ENCODE data around the gene INSM2.

INSM2 gene

DNA sequence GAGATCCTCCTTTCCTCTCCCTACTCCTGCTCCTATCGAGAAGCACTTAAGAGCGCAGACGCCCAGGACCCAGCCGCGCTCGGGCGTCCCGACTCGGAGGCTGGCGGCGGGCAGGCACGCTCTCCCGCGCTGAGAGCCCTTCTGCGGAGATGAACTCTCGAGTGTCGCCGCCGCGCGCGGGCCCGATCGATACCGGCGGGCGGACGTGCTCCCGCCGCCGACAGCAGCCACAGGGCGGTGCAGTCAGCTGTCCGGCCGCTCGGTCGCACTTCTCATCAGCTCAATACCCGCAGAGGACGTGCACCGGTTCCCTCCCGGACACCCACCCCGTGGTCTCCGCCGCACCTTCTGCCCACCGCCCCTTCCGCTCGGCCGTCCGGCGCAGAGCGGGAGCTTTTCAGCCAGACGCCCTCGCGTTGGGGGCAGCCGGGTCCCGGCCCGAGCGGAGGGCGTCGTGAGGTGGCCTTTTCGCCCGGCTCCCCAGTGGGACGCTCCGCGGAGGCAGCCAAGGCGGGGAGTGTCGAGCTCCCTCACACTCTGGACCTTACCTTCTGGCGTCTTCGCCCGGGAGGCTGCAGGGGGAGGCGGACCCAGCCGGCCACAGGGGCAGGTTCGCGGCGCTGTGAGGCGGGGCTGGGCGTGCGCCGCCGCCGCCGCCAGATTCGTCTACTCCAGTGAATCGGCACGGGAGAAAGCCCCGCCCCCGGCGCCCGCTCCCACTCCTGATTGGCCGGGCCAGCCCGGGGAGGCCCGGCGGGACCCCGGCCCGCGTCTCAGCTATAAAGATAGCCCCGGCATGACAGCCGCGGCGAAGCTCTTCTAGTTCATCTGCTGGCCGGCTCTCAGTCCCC lies at the start of gene INSM2:
INSM2 (plus strand) TSS at position 808 of the 851 bp plus-strand sequence. CDS start 89 bp downstream, outside the sequence.
- DNase-seq (ENCODE audit: low read depth in 1 of 2, low spot score in 1 of 2) = peak in 1 of 2 donors; percentile 32

- no peak for DNase-seq (ENCODE audit: low read depth in 1 of 2, low spot score in 1 of 2)
Measured at GRCh38 chr14:35492569-35493014, 41.4 kb upstream of the INSM2 start.

DNA sequence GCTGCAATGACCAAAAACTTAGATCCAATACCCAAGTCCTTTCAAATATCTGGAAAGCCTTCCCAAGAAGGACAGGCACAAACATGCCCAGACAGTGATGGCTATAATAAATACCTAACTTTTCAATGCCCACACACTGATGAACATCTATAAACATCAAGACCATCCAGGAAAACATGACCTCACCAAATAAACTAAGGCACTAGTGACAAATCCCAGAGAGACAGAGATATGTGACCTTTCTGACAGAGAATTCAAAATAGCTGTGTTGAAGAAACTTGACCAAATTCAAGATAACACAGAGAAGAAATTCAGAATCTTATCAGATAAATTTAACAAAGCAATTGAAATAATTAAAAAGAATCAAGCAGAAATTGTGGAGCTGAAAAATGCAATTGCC lies 38.7 kb upstream of the INSM2 start:
- no peak for DNase-seq (ENCODE audit: low read depth in 1 of 2, low spot score in 1 of 2)

GRCh38 chr14:35499180-35499579 lies 34.8 kb upstream of the INSM2 start:
- no peak for DNase-seq (ENCODE audit: low read depth in 1 of 2, low spot score in 1 of 2)

- DNase-seq (ENCODE audit: low read depth in 1 of 2, low spot score in 1 of 2) = no peak
Measured at GRCh38 chr14:35503646-35504045, 30.3 kb upstream of the INSM2 start.

DNA sequence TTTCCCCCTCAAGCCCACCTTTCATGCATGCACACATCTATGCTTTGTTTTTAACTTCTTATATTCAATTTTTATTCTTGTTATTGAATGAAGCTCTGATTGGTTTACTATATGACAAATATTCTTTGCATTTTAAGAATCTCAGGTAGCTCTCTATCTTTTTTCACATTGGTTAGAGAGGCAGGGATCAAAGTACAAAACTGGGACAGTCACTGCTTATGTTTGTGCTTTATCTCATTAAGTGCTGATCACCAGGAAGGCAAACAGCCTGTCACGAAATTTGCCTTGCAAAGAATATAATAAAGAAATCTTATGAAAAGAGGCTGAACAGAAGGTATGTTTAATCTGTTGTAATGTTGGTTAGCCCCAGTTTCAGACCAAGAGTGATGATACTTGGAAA lies 29.7 kb upstream of the INSM2 start:
- DNase-seq (ENCODE audit: low read depth in 1 of 2, low spot score in 1 of 2) = no peak

DNA sequence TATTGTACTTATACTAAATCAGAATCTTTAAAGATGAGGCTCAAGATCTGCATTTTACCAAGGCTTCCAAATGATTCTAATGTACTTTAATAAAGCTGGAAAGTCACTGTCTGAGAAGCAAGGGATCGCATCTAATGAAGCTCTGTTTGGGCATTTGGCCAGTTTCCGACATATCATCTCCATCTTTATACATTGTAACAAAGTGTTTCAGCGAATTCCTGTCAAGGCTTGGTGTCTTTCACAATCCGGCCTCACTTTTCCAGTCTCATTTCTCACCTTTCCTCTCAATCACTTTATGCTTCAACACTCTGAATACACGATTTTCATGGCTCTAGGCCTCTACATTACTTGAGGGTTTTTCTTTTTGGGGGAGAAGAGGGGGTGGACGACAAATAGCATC lies 27.5 kb upstream of the INSM2 start:
- no peak for DNase-seq (ENCODE audit: low read depth in 1 of 2, low spot score in 1 of 2)

DNA sequence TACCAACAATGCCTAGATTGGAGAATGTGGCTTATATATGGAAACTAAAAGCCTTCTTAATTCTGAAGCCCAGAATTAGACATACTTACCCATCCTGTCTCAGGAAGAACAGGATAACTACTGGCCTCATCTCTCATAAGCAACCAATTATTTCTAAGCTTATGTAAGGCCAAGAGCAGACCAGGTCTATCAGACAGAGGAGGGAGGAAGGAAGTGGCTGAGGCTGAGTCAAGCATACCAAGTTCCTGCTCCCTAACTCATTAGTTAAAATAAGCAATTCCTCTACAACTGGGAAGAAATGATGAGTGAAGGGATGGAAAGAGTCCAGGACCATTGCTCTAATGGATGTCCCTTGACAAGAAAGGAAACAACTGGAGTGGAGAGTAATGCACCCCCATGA lies 27.0 kb upstream of the INSM2 start:
- no peak for DNase-seq (ENCODE audit: low read depth in 1 of 2, low spot score in 1 of 2)

- no peak for DNase-seq (ENCODE audit: low read depth in 1 of 2, low spot score in 1 of 2)
Measured at GRCh38 chr14:35509846-35510245, 24.1 kb upstream of the INSM2 start.

- no peak for DNase-seq (ENCODE audit: low read depth in 1 of 2, low spot score in 1 of 2)
Measured at GRCh38 chr14:35512765-35513164, 21.2 kb upstream of the INSM2 start.

GRCh38 chr14:35515916-35516315 lies 18.0 kb upstream of the INSM2 start:
- DNase-seq (ENCODE audit: low read depth in 1 of 2, low spot score in 1 of 2) = no peak

DNA sequence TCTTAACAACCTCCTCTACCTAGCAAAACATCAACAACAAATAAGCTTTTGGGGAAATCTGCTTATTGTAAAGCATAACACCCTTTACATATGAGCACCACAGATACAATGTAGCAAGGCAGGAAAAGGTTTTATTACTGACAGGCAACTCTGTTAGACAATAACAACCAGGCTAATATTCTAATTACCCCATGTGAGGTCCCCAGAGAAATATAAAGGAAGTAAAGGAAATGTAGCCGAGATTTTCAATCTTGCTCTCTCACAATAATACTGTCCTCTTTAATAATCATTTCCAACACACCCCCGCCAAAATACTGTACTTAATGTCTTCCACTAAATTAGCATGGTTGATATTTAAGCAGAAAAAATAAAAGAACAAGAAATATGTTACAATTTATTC lies 14.0 kb upstream of the INSM2 start:
- no peak for DNase-seq (ENCODE audit: low read depth in 1 of 2, low spot score in 1 of 2)

DNA sequence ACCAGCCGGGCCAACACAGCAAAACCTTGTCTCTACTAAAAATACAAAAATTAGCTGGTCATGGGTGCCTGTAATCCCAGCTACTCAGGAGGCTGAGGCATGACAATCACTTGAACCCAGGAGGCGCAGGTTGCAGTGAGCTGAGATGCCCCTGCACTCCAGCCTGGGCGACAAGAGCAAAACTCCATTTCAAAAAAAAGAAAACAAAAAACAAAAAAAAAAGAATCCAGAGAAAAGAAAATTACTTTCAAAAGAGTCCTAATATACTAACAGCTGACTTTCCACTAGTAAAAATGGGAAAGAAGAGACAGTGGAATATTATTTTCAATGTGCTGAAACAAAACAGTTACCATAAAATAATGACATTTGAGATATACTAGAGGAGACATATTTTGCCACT lies 8.3 kb upstream of the INSM2 start:
- DNase-seq (ENCODE audit: low read depth in 1 of 2, low spot score in 1 of 2) = no peak

- DNase-seq (ENCODE audit: low read depth in 1 of 2, low spot score in 1 of 2) = no peak
Measured at GRCh38 chr14:35526962-35527361, 7.0 kb upstream of the INSM2 start.

- no peak for DNase-seq (ENCODE audit: low read depth in 1 of 2, low spot score in 1 of 2)
Measured at GRCh38 chr14:35531960-35532747, 1.8 kb upstream of the INSM2 start.

DNA sequence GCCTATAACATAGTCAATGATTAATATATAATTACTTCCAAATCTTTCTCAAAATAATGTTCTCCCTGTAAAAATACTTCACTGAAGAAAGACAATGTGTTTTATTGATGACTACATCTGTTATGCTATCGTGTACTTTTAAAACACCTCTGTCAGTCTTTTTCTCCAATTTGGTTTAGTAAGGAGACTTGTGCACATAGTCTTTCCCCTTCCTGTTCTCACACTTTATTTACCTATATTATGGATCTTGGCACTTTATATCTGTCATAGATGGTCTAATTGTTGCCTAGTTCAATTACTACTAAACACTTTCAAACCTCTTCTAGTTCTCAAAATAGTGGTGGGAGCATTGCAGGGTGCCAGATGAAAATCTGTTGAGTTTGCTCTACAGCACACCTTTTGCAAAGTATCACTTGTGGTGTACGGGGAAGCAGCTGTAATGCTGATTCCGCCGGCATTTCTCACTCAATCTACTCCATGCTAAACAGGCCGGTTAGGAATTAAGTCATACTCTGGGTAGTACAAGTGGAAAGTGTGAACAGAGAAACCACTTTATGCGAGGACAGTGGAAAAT lies 1.1 kb upstream of the INSM2 start:
- no peak for DNase-seq (ENCODE audit: low read depth in 1 of 2, low spot score in 1 of 2)

DNA sequence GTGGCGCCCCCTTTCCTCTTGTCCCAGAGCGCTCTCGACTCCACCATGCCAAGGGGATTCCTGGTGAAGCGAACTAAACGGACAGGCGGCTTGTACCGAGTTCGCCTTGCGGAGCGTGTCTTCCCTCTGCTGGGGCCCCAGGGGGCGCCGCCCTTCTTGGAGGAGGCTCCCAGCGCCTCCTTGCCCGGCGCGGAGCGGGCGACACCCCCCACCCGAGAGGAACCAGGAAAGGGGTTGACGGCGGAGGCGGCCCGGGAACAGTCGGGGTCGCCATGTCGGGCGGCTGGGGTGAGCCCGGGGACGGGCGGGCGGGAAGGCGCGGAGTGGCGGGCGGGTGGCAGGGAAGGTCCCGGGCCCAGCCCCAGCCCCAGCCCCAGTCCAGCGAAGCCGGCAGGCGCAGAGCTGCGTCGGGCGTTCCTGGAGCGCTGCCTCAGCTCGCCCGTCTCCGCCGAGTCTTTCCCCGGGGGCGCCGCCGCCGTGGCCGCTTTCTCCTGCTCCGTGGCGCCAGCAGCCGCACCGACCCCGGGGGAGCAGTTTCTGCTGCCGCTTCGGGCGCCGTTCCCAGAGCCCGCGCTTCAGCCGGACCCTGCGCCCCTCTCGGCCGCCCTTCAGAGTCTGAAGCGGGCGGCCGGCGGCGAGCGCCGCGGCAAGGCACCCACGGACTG lies 376 bp downstream of the INSM2 start:
- no peak for DNase-seq (ENCODE audit: low read depth in 1 of 2, low spot score in 1 of 2)

- DNase-seq (ENCODE audit: low read depth in 1 of 2, low spot score in 1 of 2) = peak in 1 of 2 donors; percentile 30
Measured at GRCh38 chr14:35534873-35535482, 1.0 kb downstream of the INSM2 start.

DNA sequence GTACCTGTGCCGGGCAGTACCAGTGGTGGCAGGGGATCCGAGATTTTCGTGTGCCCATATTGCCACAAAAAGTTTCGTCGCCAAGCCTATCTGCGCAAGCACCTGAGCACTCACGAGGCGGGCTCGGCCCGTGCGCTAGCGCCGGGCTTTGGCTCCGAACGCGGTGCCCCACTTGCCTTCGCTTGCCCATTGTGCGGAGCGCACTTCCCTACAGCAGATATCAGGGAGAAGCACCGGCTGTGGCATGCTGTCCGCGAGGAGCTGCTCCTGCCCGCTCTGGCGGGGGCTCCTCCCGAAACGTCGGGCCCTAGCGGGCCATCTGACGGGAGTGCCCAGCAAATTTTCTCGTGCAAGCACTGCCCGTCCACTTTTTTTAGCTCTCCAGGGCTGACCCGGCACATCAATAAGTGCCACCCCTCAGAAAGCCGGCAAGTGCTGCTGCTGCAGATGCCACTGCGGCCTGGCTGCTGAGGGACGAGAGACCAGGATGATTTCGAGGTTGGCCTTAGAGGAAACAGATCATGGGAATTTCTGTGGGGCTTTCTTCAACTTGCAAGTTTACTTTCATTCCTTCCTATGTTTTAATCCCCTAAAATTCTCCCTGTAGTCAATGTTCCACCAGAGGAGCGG lies 1.6 kb downstream of the INSM2 start:
- DNase-seq (ENCODE audit: low read depth in 1 of 2, low spot score in 1 of 2) = no peak

GRCh38 chr14:35539969-35540368 lies 6.0 kb downstream of the INSM2 start:
- DNase-seq (ENCODE audit: low read depth in 1 of 2, low spot score in 1 of 2) = no peak

Measured in activated T-helper 1 cell treated with anti-CD3 and anti-CD28 coated beads, Interleukin-2, amount 50 U/mL, for 16 hours (primary cell).